DND-41 (cell line): Measurements from ENCODE around the gene MIPEP.

ENCODE experiments used
- CTCF ChIP-seq: IDR thresholded peaks from 2 replicates; pipeline ENCODE4 v1.5.1; 2012; ENCODE audit warnings: borderline replicate concordance, low read length, moderate library complexity, mild to moderate bottlenecking; ENCODE audit not compliant: poor library complexity, severe bottlenecking; ENCODE audit errors: extremely low read depth
- EZH2 ChIP-seq: IDR thresholded peaks from 3 replicates; pipeline ENCODE4 v1.6.1; 2012; ENCODE audit warnings: borderline replicate concordance, low read depth, mild to moderate bottlenecking, moderate library complexity, low read length, inconsistent platforms; ENCODE audit not compliant: severe bottlenecking

GRCh38 chr13:23918208-23918607 lies 29.0 kb upstream of the MIPEP start:
- TF ChIP-seq CTCF (no peak), EZH2 (no peak)
